T-helper 2 cell treated with Interferon-gamma antibody and Interleukin-4, amounts not matched to agents 100 ng/mL and 5 ng/mL, for 36 hours (primary cell): ENCODE results near the gene PWWP2B. TPM values are rescaled to one million over a fixed set of nuclear protein-coding genes. Genes with fewer than 3 reads are reported as not detected.

Experiments
- intact Hi-C: fragments of 100-400 bp; cut with micrococcal nuclease; formaldehyde crosslinking; loops from one replicate; pipeline ENCODE4 v1.15.1; 2023
- total RNA-seq: library from RNA; stranded (reverse); gene quantifications from 2 replicates; pipeline ENCODE4 v1.2.3, GENCODE V29; 2022

Gene PWWP2B
- total RNA-seq, 1 donor from 2014 or later, result 5.9 TPM

GRCh38 chr10:132417957-132418441 is 21.0 kb downstream of the PWWP2B start:
- intact Hi-C loops, result no loop called here

- intact Hi-C loops, result no loop called here
These were observed 21.8 kb downstream of the PWWP2B start for GRCh38 chr10:132418527-132419416.

GRCh38 chr10:132419538-132420468 is 22.8 kb downstream of the PWWP2B start:
- intact Hi-C loops, result no loop called here

GRCh38 chr10:132420469-132420980 is 23.5 kb downstream of the PWWP2B start:
- intact Hi-C loops, result no loop called here

GRCh38 chr10:132420981-132421846 is 24.2 kb downstream of the PWWP2B start:
- intact Hi-C loops, result no loop called here

GRCh38 chr10:132421847-132422751 is 25.1 kb downstream of the PWWP2B start:
- intact Hi-C loops, result no loop called here

GRCh38 chr10:132422903-132423825 is 26.2 kb downstream of the PWWP2B start:
- intact Hi-C loops, result no loop called here

- intact Hi-C loops, result no loop called here
These were observed 27.2 kb downstream of the PWWP2B start for GRCh38 chr10:132423966-132424861.

- intact Hi-C loops, result no loop called here
These were observed 28.2 kb downstream of the PWWP2B start for GRCh38 chr10:132425029-132425756.

- intact Hi-C loops, result no loop called here
These were observed 28.8 kb downstream of the PWWP2B start for GRCh38 chr10:132425757-132426155.

GRCh38 chr10:132427006-132427771 is 30.2 kb downstream of the PWWP2B start:
- intact Hi-C loops, result no loop called here

- intact Hi-C loops, result no loop called here
These were observed 31.0 kb downstream of the PWWP2B start for GRCh38 chr10:132427939-132428367.

- intact Hi-C loops, result no loop called here
These were observed 31.5 kb downstream of the PWWP2B start for GRCh38 chr10:132428486-132428995.

- intact Hi-C loops, result no loop called here
These were observed 32.6 kb downstream of the PWWP2B start for GRCh38 chr10:132429281-132430230.
